Type B pancreatic cell (in vitro differentiated cells): ENCODE results near the gene RHBG. TPM values are rescaled to one million over a fixed set of nuclear protein-coding genes. Genes with fewer than 3 reads are reported as not detected.
A peak's percentile ranks its signal among the peaks of the same experiment; 100 is the strongest.

Experiments used
- DNase-seq: peaks from one replicate; pipeline ENCODE4 v3.0.0; 2021; ENCODE audit warnings: mixed read lengths; ENCODE audit not compliant: unreplicated experiment; ENCODE audit errors: extremely low spot score
- H3K27ac Mint-ChIP-seq: 2 replicates; pipeline ENCODE4 v1.8.0; 2021; ENCODE audit warnings: mild to moderate bottlenecking, mixed read lengths
- H3K27me3 Mint-ChIP-seq: 2 replicates; pipeline ENCODE4 v1.8.0; 2021; ENCODE audit warnings: mixed read lengths
- H3K36me3 Mint-ChIP-seq: 2 replicates; pipeline ENCODE4 v1.8.0; 2021; ENCODE audit warnings: mixed read lengths
- H3K4me1 Mint-ChIP-seq: one replicate; pipeline ENCODE4 v1.8.0; 2021; ENCODE audit warnings: mixed read lengths; ENCODE audit not compliant: unreplicated experiment
- H3K4me3 Mint-ChIP-seq: 2 replicates; pipeline ENCODE4 v1.8.0; 2021; ENCODE audit warnings: mild to moderate bottlenecking, mixed read lengths
- H3K9me3 Mint-ChIP-seq: 2 replicates; pipeline ENCODE4 v1.8.0; 2021; ENCODE audit warnings: mixed read lengths
- total RNA-seq: library from RNA; stranded (reverse); gene quantifications from 2 replicates; pipeline ENCODE4 v1.2.1, GENCODE V29; 2021; ENCODE audit warnings: low replicate concordance
- TF ChIP-seq, protein P1 (sequence below): fragments of 200-600 bp; sonication (generic); conservative IDR thresholded peaks from 2 replicates; pipeline ENCODE4 v1.5.0; 2021; ENCODE audit warnings: antibody characterized with exemption, mild to moderate bottlenecking

RHBG gene
- total RNA-seq, 1 donor from 2014 or later, result 0.17 TPM

DNA sequence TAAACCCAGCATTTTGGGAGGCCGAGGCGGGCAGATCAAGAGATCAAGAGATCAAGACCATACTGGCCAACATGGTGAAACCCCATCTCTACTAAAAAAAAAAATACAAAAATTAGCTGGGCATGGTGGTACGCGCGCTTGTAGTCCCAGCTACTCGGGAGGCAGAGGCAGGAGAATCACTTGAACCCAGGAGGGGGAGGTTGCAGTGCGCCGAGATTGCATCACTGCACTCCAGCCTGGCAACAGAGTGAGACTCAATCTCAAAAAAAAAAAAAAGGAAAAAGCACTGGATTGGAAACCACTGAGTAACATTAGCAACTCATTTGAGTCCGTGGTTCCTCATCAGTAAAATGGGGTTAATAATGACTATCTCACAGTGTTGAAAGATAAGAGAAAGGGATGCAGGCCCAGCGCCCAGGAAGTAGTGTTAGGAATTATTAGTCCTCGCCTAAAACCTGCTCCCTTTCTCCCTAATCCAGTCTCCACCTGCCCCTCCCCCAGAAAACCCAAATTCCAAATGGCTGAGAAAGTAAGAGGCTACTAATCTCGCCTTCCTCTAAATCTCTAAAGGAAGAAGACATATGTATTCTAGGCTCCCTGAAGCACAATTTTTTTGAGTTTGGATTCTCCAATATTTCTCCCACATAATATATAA, 49.5 kb downstream of the RHBG start:
- peaks cover 97% of the 10 kb centered on the region for H3K27me3 Mint-ChIP-seq
- no peak overlapping the region for H3K4me3 Mint-ChIP-seq
- TF ChIP-seq, protein P1, sequence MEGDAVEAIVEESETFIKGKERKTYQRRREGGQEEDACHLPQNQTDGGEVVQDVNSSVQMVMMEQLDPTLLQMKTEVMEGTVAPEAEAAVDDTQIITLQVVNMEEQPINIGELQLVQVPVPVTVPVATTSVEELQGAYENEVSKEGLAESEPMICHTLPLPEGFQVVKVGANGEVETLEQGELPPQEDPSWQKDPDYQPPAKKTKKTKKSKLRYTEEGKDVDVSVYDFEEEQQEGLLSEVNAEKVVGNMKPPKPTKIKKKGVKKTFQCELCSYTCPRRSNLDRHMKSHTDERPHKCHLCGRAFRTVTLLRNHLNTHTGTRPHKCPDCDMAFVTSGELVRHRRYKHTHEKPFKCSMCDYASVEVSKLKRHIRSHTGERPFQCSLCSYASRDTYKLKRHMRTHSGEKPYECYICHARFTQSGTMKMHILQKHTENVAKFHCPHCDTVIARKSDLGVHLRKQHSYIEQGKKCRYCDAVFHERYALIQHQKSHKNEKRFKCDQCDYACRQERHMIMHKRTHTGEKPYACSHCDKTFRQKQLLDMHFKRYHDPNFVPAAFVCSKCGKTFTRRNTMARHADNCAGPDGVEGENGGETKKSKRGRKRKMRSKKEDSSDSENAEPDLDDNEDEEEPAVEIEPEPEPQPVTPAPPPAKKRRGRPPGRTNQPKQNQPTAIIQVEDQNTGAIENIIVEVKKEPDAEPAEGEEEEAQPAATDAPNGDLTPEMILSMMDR, result no peak
- no peaks in the 10 kb centered on the region for H3K36me3 Mint-ChIP-seq
- H3K9me3 Mint-ChIP-seq, result peaks cover 5% of the 10 kb centered on the region
- no peak overlapping the region for H3K27ac Mint-ChIP-seq
- DNase-seq, result no peak
- H3K4me1 Mint-ChIP-seq, result peaks cover 4% of the 10 kb centered on the region

DNA sequence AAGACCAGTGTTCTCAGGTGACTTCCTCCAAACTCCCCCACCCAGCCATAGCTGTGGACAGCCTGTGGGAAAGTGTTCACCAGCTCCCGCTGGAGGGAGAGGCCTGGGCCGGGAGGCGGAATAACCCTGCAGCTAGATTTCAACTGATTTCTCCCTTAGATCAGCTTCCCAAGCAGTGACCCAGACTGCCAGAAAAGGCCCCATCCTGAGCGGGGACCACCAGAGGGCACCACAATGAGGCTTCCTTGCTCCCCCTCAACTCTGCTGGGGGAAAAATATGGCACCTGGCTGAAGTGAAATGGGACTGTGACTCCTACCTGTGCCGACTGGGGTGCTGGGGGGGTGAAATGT, 50.8 kb downstream of the RHBG start:
- no peak overlapping the region for H3K27ac Mint-ChIP-seq
- TF ChIP-seq, protein P1, result peak; percentile 45
- H3K4me1 Mint-ChIP-seq, result peaks cover 4% of the 10 kb centered on the region
- no peak for DNase-seq
- no peaks in the 10 kb centered on the region for H3K36me3 Mint-ChIP-seq
- no peak overlapping the region for H3K4me3 Mint-ChIP-seq
- peaks cover 98% of the 10 kb centered on the region for H3K27me3 Mint-ChIP-seq
- H3K9me3 Mint-ChIP-seq, result no peaks in the 10 kb centered on the region

DNA sequence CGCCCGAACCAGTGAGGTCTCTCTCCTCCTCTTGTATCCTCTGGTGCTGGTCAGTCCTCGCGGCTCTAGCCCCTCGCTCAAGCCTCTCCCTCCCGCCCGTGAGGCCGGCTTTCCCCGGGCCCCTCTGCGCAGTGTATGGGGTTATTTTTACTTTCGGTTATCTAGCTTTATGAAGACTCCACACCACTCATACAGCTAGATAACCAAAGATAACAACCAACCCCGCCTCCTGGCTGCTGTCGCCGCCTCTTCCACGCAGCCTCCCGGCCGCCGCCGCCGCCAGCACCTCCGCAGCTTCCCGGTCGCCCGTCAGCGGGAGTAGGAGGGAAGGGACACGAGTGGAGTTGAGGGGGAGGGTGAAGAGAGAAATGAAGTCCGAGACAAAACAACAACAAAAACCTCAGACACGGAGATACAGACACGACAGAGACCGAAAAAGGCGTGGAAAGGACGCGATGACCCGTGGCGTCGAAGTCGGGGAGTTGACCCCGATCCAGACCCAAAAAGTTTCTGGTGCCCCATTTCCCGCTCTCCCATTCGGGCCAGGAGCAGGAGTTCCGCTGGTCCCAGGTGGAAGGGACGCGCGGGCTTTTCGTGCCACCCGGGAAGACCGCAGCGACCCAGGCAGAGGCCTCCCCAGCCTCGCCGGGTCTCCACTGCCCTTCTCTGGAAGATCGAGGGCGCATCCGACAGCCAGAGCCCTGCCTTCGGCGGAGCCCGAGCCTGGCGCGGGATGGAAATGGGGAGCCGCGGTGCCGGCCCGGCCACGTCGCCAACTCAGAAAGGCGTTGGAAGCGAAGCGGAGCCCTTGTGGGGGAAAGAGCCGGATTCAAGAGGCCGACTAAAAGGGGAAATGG, 51.4 kb downstream of the RHBG start:
- DNase-seq, result no peak
- no peaks in the 10 kb centered on the region for H3K9me3 Mint-ChIP-seq
- no peak overlapping the region for H3K27ac Mint-ChIP-seq
- peak overlapping the region; percentile 82 for H3K4me3 Mint-ChIP-seq
- H3K36me3 Mint-ChIP-seq, result no peaks in the 10 kb centered on the region
- TF ChIP-seq, protein P1, result no peak
- H3K4me1 Mint-ChIP-seq, result peaks cover 4% of the 10 kb centered on the region
- peaks cover 98% of the 10 kb centered on the region for H3K27me3 Mint-ChIP-seq

DNA sequence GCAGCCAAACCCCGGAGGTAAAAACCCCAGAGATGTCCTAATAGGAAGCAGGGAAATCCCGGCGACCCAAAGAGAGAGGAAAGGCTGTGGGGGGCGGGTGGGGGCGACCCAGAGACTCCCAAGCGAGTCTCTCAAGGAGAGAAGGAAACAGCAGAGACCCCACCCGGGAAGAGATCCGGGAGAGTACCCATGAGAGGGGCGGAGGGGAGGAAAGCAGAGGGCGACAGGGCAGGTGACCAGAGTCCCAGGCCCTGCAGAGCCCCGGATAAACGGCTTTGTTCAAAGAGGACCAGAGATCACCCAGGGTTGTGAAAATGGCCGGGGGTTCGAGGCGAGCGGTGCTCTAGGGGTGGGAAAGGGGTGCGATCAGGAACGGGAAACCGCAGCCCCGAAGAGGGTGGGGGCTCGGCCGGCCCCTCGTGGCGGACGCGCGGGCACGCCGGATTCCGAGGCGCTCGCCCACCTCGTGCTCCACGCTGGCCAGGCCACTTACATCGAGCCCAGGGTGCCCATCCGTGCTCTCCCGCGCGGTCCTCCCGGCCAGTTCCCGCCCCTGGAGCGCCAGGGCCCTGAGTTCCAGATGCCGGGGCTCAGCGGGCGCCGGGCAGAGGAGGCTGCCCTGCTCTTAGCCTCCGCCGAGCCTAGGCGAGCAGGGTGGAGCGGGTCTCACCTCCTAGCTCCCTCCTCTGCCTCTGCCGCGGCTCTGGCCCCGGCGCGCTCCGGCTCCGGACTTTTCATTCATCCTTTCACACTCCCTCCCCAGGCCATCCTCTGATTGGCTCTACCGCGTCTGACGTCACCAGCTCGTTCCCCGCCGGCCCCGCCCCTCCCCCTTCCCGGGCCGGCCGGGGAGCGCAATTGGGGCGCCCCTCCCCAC, 52.3 kb downstream of the RHBG start:
- Mint-ChIP-seq H3K27me3 (peaks cover 98% of the 10 kb centered on the region), H3K36me3 (no peaks in the 10 kb centered on the region), H3K27ac (no peak overlapping the region), H3K4me3 (peak overlapping the region; percentile 78), H3K4me1 (peaks cover 4% of the 10 kb centered on the region), H3K9me3 (no peaks in the 10 kb centered on the region)
- DNase-seq, result peak; percentile 77
- TF ChIP-seq, protein P1, result no peak

DNA sequence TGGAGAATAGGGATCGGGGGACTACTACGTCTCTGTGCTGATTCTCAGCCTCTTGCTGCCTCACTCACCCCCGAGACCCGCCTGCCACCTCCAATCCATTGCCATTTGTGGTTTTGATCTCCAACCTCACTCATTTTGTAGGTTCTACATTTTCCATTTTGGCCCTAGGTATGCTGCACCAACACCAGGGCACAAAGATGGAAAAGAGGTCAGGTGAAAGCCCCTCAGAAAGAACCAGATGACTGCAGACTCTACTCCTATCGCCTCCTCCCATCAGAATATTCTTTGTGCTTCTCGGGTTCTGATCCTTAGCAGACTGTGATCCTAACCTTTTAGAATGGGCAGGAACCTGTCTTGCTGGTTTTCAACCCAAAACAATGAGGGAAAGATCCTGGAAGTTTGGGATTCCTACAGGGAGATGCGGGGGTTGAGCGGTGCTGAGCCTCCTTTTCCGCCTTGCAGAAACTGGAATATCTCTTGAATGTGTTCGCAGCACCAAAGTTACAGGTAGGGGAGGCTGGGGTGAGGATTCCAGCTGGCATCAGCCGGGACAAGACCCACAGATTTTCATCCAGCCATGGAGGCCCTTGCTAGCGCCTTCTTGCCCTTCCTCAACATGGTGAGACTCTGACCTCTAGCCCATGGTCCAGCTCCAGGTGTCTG, 53.1 kb downstream of the RHBG start:
- H3K4me3 Mint-ChIP-seq, result peak overlapping the region; percentile 78
- DNase-seq, result no peak
- no peaks in the 10 kb centered on the region for H3K36me3 Mint-ChIP-seq
- H3K27ac Mint-ChIP-seq, result no peak overlapping the region
- TF ChIP-seq, protein P1, result no peak
- H3K9me3 Mint-ChIP-seq, result no peaks in the 10 kb centered on the region
- peaks cover 4% of the 10 kb centered on the region for H3K4me1 Mint-ChIP-seq
- H3K27me3 Mint-ChIP-seq, result peaks cover 98% of the 10 kb centered on the region
